ENCODE results near the gene DPAGT1.

DPAGT1 gene

DNA sequence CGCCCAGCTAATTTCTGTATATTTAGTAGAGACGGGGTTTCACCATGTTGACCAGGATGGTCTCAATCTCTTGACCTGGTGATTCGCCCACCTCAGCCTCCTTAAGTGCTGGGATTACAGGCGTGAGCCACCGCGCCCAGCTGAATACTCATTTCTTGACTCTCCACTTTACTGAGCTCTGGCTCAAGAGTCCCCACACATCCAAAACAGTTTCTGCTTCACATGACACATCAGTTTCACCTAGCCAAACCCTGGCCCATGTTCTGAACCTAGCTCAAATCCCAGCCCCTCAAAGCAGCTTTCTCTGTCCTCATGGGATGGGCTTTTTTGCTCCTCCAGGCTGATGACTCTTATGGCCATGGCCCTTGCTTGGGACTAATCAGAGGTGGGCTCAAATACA, 54.4 kb downstream of the DPAGT1 start:
- H3K4me3 ChIP-seq (ENCODE audit: low read length): no peak overlapping the region
- TF ChIP-seq ZNF274 (IDR thresholded peaks at IDR 0.05; ENCODE audit: low read depth, low read length): no peak
